Glutamatergic neuron (in vitro differentiated cells): ENCODE data around the gene UFC1. TPM values are rescaled to one million over a fixed set of nuclear protein-coding genes. Genes with fewer than 3 reads are reported as not detected.

Source experiments
- DNase-seq: peaks from one replicate; pipeline ENCODE4 v3.0.0; 2022
- H3K27ac Mint-ChIP-seq: one replicate; pipeline ENCODE4 v1.8.0; 2020; ENCODE audit warnings: mild to moderate bottlenecking, mixed read lengths, inconsistent platforms; ENCODE audit not compliant: unreplicated experiment
- H3K27me3 Mint-ChIP-seq: one replicate; pipeline ENCODE4 v1.8.0; 2020; ENCODE audit warnings: mild to moderate bottlenecking, moderate library complexity, mixed read lengths, inconsistent platforms; ENCODE audit not compliant: unreplicated experiment
- H3K36me3 Mint-ChIP-seq: one replicate; pipeline ENCODE4 v1.8.0; 2020; ENCODE audit warnings: mild to moderate bottlenecking, mixed read lengths, inconsistent platforms; ENCODE audit not compliant: unreplicated experiment
- H3K4me1 Mint-ChIP-seq: one replicate; pipeline ENCODE4 v1.8.0; 2020; ENCODE audit warnings: mild to moderate bottlenecking, low read depth, mixed read lengths, inconsistent platforms; ENCODE audit not compliant: unreplicated experiment
- H3K4me3 Mint-ChIP-seq: one replicate; pipeline ENCODE4 v1.8.0; 2020; ENCODE audit warnings: mild to moderate bottlenecking, mixed read lengths, inconsistent platforms; ENCODE audit not compliant: unreplicated experiment
- H3K9me3 Mint-ChIP-seq: one replicate; pipeline ENCODE4 v1.8.0; 2020; ENCODE audit warnings: mild to moderate bottlenecking, moderate library complexity, mixed read lengths, inconsistent platforms; ENCODE audit not compliant: unreplicated experiment
- total RNA-seq: library from RNA; stranded (reverse); fragmentation: NEBNext Ultra II Directional; extraction: Animal tissue kit (Norgen Biotek cat#: 25700); gene quantifications from one replicate; pipeline ENCODE4 v1.2.1, GENCODE V29; 2021; ENCODE audit not compliant: unreplicated experiment
- TF ChIP-seq, protein P1 (sequence below): fragments of 200-600 bp; sonication (generic); IDR thresholded peaks from one replicate; pipeline ENCODE4 v1.5.0; 2021; ENCODE audit not compliant: partially characterized antibody, unreplicated experiment

Gene UFC1
- total RNA-seq, 1 donor from 2014 or later, result 59.2 TPM

DNA sequence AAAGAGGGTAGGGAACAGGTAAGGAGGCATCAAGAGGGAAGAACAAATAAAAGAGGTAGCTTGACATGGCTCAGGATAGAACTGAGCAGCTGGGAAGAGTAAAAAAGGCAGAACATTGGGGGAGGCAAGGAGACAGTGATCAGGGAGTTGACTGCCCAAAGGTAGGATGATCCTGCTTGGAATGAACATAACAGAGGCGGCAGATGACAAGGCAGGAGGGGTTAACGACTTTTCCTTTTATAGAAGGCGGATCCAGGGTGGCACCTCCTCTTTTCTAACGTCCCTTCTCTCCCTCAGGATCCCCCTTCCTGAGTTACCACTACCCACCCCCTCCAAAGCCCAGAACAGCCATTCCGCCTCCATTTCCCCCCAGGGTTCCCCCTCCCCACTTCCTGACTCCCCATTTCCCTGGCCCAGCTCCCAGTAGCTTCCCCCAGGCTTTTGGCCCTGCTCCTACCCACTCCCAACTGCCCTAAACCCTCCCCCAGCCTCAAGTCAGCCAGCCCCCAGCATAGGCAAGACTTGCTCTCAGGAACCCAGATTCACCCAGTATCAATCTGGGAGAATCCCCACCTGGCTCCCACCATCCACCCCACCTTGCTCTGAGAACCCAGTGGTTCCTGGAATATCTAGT lies 45.8 kb downstream of the UFC1 start:
- Mint-ChIP-seq H3K9me3 (peaks cover 6% of the 10 kb centered on the region), H3K27me3 (peaks cover 6% of the 10 kb centered on the region), H3K4me3 (peak overlapping the region; percentile 82), H3K27ac (peak overlapping the region; percentile 86), H3K36me3 (peaks cover 5% of the 10 kb centered on the region), H3K4me1 (peaks cover 25% of the 10 kb centered on the region)
- DNase-seq, result no peak
- TF ChIP-seq, protein P1, sequence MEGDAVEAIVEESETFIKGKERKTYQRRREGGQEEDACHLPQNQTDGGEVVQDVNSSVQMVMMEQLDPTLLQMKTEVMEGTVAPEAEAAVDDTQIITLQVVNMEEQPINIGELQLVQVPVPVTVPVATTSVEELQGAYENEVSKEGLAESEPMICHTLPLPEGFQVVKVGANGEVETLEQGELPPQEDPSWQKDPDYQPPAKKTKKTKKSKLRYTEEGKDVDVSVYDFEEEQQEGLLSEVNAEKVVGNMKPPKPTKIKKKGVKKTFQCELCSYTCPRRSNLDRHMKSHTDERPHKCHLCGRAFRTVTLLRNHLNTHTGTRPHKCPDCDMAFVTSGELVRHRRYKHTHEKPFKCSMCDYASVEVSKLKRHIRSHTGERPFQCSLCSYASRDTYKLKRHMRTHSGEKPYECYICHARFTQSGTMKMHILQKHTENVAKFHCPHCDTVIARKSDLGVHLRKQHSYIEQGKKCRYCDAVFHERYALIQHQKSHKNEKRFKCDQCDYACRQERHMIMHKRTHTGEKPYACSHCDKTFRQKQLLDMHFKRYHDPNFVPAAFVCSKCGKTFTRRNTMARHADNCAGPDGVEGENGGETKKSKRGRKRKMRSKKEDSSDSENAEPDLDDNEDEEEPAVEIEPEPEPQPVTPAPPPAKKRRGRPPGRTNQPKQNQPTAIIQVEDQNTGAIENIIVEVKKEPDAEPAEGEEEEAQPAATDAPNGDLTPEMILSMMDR, result no peak

DNA sequence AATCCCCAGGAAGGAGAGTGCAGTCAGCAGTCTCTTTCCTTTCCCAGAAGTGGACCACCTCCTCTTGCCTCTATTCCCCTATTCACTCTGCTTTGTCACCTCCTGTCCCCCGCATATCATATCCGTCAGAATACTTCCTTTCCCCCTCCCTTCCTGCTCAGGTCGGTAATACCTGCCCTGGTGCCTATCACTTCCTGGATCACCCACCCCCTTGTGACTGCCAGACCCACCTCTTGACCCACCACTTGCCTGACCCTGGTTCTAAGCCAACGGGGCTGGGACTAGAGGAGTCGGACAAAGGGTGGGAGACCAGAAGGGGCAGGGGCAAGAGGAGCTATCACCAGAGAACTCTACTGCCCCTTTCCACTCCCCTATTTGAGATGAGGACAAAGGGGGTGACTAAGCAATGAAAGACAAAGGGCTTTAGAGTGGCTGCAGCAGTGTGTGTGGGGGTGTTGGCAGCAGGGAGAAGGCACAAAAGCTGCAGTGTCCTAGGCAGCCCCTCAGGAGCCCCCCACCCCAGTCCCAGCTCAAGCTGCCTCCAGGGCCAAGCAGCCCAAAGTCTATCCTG lies 46.7 kb downstream of the UFC1 start:
- Mint-ChIP-seq H3K9me3 (peaks cover 6% of the 10 kb centered on the region), H3K4me1 (peaks cover 25% of the 10 kb centered on the region), H3K27me3 (peaks cover 6% of the 10 kb centered on the region), H3K27ac (peak overlapping the region; percentile 98), H3K4me3 (peak overlapping the region; percentile 15), H3K36me3 (peaks cover 5% of the 10 kb centered on the region)
- TF ChIP-seq, protein P1, result no peak
- DNase-seq, result no peak

DNA sequence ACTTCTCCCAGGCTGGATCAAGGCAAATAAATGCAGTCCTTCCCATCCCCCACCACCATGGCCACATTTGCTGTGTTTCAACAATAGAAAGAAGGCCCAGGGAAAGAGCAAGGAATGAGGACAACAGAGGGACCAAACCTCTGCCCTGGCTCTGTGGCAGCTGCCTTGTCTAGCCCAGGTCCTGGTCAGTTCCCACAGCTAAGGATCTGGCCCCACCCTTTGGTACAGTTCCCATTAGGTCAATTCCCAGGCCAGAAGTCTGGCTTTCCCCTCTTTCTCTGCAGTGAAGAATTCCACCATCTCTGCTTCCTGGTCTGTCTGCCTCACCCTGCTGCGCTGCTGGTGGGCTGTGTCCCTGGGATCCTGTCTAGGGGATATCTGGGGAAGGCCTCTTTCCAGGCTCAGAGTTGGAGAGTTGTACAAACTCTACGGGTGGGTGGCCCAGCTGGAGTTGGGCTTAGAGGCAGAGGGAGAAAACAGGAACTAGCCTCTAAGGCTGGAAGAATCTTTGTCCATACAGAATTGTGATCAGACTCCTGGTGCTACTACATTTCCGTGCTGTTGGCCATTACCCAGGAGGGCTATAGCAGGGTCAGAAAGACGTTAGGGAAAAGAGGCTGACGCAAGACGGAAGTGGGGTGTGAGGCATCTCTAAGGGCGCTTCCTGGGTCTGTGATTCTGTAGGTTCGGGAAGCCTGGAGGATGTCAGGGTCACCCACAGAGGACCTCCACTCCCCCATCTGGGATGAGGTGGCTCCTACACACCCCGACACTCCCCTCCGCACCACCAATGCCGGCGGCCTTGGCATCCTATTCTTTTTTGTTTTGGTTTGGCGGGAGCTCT lies 47.4 kb downstream of the UFC1 start:
- Mint-ChIP-seq H3K36me3 (peaks cover 7% of the 10 kb centered on the region), H3K4me1 (peaks cover 25% of the 10 kb centered on the region), H3K4me3 (peak overlapping the region; percentile 92), H3K27ac (peak overlapping the region; percentile 98), H3K9me3 (peaks cover 6% of the 10 kb centered on the region), H3K27me3 (peaks cover 6% of the 10 kb centered on the region)
- no peak for DNase-seq
- TF ChIP-seq, protein P1, result no peak

DNA sequence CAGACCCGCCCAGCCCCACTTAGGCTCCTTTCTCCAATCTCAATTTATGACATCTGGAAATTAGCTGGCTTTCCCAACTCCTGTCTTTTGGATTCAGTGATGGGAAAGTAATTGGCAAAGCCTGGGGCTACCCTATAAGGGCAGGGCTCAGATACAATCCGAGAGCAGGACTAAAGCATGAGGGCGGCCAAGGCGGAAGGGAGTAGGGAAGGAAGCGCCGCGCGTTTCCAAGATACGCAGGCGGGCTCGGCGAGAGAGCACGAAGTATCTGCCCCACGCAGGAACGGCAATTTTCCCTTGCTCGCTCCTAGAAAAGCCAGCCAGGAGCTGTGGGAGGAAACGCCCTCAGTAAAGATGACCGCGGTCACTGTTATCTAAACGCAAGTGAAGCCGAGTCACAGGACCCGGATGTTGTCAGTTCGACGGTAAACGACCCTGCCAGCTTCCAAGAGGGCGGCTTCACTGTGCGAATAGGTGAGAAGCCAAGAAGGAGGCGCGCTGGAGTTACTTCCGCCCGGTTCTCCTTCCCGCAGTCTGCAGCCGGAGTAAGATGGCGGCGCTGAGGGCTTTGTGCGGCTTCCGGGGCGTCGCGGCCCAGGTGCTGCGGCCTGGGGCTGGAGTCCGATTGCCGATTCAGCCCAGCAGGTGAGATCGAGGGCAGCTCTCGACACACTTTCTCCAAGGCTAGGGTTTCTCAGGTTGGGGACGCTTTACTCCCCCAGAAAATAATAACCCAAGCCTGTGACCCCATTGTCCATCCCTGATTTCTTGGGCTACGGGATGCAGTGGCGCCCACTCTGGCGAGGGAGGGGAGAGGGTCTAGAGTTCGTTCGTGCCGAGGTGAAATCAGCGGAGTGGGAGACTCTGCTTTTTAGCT lies 48.3 kb downstream of the UFC1 start, which contains the start of gene NDUFS2:
NDUFS2 (plus strand) TSS at position 532 of the 877 bp plus-strand sequence; CDS start at position 551, 19 bp downstream.
- Mint-ChIP-seq H3K27ac (peak within 1 kb of the TSS; percentile 98), H3K9me3 (peaks cover 6% of the 10 kb centered on the region), H3K27me3 (peaks cover 6% of the 10 kb centered on the region), H3K4me1 (peaks cover 25% of the 10 kb centered on the region), H3K36me3 (peaks cover 10% of the 10 kb centered on the region), H3K4me3 (peak within 1 kb of the TSS; percentile 92)
- TF ChIP-seq, protein P1, result peak; percentile 36
- peak; percentile 94 for DNase-seq
